HEK293T (cell line): Measurements from ENCODE around the gene RPL37.

Source experiments
- ARNT ChIP-seq: fragments of 450-650 bp; IDR thresholded peaks from 2 replicates; pipeline ENCODE4 v1.6.1; 2017; ENCODE audit warnings: mild to moderate bottlenecking
- FOXA1 ChIP-seq: fragments of 450-650 bp; IDR thresholded peaks from 2 replicates; pipeline ENCODE4 v1.6.1; 2016; ENCODE audit warnings: mild to moderate bottlenecking
- FOXM1 ChIP-seq: fragments of 450-650 bp; IDR thresholded peaks from 2 replicates; pipeline ENCODE4 v1.6.1; 2017; ENCODE audit warnings: mild to moderate bottlenecking, borderline replicate concordance
- HDGF ChIP-seq: fragments of 450-650 bp; IDR thresholded peaks from 2 replicates; pipeline ENCODE4 v1.6.1; 2017; ENCODE audit warnings: antibody characterized with exemption, borderline replicate concordance
- L3MBTL2 ChIP-seq: fragments of 450-650 bp; conservative IDR thresholded peaks from 2 replicates; pipeline ENCODE4 v1.6.1; 2016; ENCODE audit warnings: mild to moderate bottlenecking
- SP1 ChIP-seq: fragments of 450-650 bp; IDR thresholded peaks from 2 replicates; pipeline ENCODE4 v1.6.1; 2017
- SUZ12 ChIP-seq: fragments of 450-650 bp; IDR thresholded peaks from 2 replicates; pipeline ENCODE4 v1.6.1; 2016; ENCODE audit warnings: mild to moderate bottlenecking

GRCh38 chr5:40781843-40782409, 53.1 kb downstream of the RPL37 start:
- TF ChIP-seq ARNT (no peak), FOXM1 (no peak), SP1 (no peak), FOXA1 (no peak), HDGF (no peak), SUZ12 (no peak), L3MBTL2 (no peak)
